ENCODE data around the gene BCAT1.

BCAT1 gene

GRCh38 chr12:24768415-24768814, 180.5 kb downstream of the BCAT1 start:
- no peak overlapping the region for H3K4me3 ChIP-seq (ENCODE audit: low read depth, low read length)
- DNase-seq = no peak
- H3K36me3 ChIP-seq = no peaks in the 10 kb centered on the region
- TF ChIP-seq CTCF (IDR thresholded peaks at IDR 0.05; ENCODE audit: low read depth, low read length) = no peak
- no peaks in the 10 kb centered on the region for H3K9me3 ChIP-seq
- H3K27me3 ChIP-seq = no peaks in the 10 kb centered on the region
- no peaks in the 10 kb centered on the region for H3K4me1 ChIP-seq

- Histone ChIP-seq H3K9me3 (no peaks in the 10 kb centered on the region), H3K36me3 (no peaks in the 10 kb centered on the region), H3K4me1 (no peaks in the 10 kb centered on the region), H3K27me3 (no peaks in the 10 kb centered on the region), H3K4me3 (ENCODE audit: low read depth, low read length) (no peak overlapping the region)
- no peak for DNase-seq
- no peak for TF ChIP-seq CTCF (IDR thresholded peaks at IDR 0.05; ENCODE audit: low read depth, low read length)
These were observed 181.9 kb downstream of the BCAT1 start for GRCh38 chr12:24767016-24767415.

GRCh38 chr12:24764712-24765111, 184.2 kb downstream of the BCAT1 start:
- Histone ChIP-seq H3K4me3 (ENCODE audit: low read depth, low read length) (no peak overlapping the region), H3K27me3 (no peaks in the 10 kb centered on the region), H3K36me3 (no peaks in the 10 kb centered on the region), H3K9me3 (no peaks in the 10 kb centered on the region), H3K4me1 (no peaks in the 10 kb centered on the region)
- no peak for DNase-seq
- no peak for TF ChIP-seq CTCF (IDR thresholded peaks at IDR 0.05; ENCODE audit: low read depth, low read length)

GRCh38 chr12:24760606-24761378, 188.1 kb downstream of the BCAT1 start:
- H3K27me3 ChIP-seq = peaks cover 2% of the 10 kb centered on the region; the same call in 1 of the 2 replicates
- no peak overlapping the region for H3K4me3 ChIP-seq (ENCODE audit: low read depth, low read length)
- TF ChIP-seq CTCF (IDR thresholded peaks at IDR 0.05; ENCODE audit: low read depth, low read length) = no peak
- no peak for DNase-seq
- no peaks in the 10 kb centered on the region for H3K4me1 ChIP-seq
- H3K9me3 ChIP-seq = no peaks in the 10 kb centered on the region
- H3K36me3 ChIP-seq = no peaks in the 10 kb centered on the region

GRCh38 chr12:24760162-24760561, 188.7 kb downstream of the BCAT1 start:
- Histone ChIP-seq H3K4me3 (ENCODE audit: low read depth, low read length) (no peak overlapping the region), H3K4me1 (no peaks in the 10 kb centered on the region), H3K36me3 (no peaks in the 10 kb centered on the region), H3K9me3 (no peaks in the 10 kb centered on the region), H3K27me3 (peaks cover 4% of the 10 kb centered on the region; the same call in 1 of the 2 replicates)
- DNase-seq = no peak
- TF ChIP-seq CTCF (IDR thresholded peaks at IDR 0.05; ENCODE audit: low read depth, low read length) = no peak
